NB4 (cell line): Measurements from ENCODE around the gene SHLD1.

Experiments
- CTCF ChIP-seq: IDR thresholded peaks from one replicate; pipeline ENCODE4 v1.5.1; 2012; ENCODE audit warnings: low read depth, low read length
- MAX ChIP-seq: IDR thresholded peaks from 2 replicates; pipeline ENCODE4 v1.6.1; 2011; ENCODE audit warnings: low read depth, low read length
- MYC ChIP-seq: IDR thresholded peaks from 2 replicates; pipeline ENCODE4 v1.6.1; 2011; ENCODE audit warnings: low read depth, low read length
- POLR2A ChIP-seq: IDR thresholded peaks from 2 replicates; pipeline ENCODE4 v1.6.1; 2011; ENCODE audit warnings: mild to moderate bottlenecking; ENCODE audit not compliant: insufficient read length; ENCODE audit errors: extremely low read depth

GRCh38 chr20:5810800-5811422, 60.7 kb downstream of the SHLD1 start:
- TF ChIP-seq CTCF (no peak), MAX (no peak), POLR2A (no peak), MYC (no peak)
